HCT116 (cell line): ENCODE data around the gene PRICKLE1. TPM values are rescaled to one million over a fixed set of nuclear protein-coding genes. Genes with fewer than 3 reads are reported as not detected.

ENCODE experiments used
- ATAC-seq: fragments of 200-7000 bp; cut with Tn5 transposase; 2 replicates; pipeline ENCODE4 v1.9.1; 2020; ENCODE audit warnings: mild to moderate bottlenecking, moderate library complexity
- BruUV-seq: library from RNA; stranded (reverse); fragments of 400-500 nt; replicated peaks from 2 replicates; lab custom pipeline; 2021; lab: Mats Ljungman, UMichigan
- CTCF ChIA-PET: fragments of 300-600 bp; sonication (Branson Sonifier 250); formaldehyde crosslinking; loops from one replicate; lab custom pipeline; 2021; ENCODE audit warnings: antibody characterized with exemption; lab: Charles Lee
- POLR2A ChIA-PET: fragments of 300-600, 350-600 bp; sonication (Branson Sonifier 250); formaldehyde crosslinking; loops from one replicate; lab custom pipeline; 2021; ENCODE audit warnings: antibody characterized with exemption; lab: Charles Lee
- RAD21 ChIA-PET, 2 experiments: fragments of 300-600 bp; sonication (Branson Sonifier 250); formaldehyde crosslinking; loops; one replicate each; lab custom pipeline; 2023; ENCODE audit warnings: low total read pairs in 2 of 2; ENCODE audit not compliant: uncharacterized antibody in 2 of 2, unreplicated experiment in 2 of 2, low non-redundant PET in 1 of 2; lab: Charles Lee
- DNase-seq: peaks from one replicate; pipeline ENCODE4 v3.0.0-alpha.2; 2010; ENCODE audit warnings: low read depth, low spot score
- H2AFZ ChIP-seq: fragments of 200-600 bp; shearing (Covaris generic), sonication (generic); 2 replicates; pipeline ENCODE4 v1.6.1; 2017; ENCODE audit warnings: low read depth, mixed run types, mixed read lengths, antibody characterized with exemption, low read length; ENCODE audit not compliant: poor library complexity, severe bottlenecking
- H3K27ac ChIP-seq: 2 replicates; pipeline ENCODE4 v1.5.1; 2012; ENCODE audit warnings: low read depth, low read length
- H3K27me3 ChIP-seq: fragments of 200-600 bp; sonication (generic); 2 replicates; pipeline ENCODE4 v1.6.1; 2016; ENCODE audit warnings: mixed run types, low read length, mixed read lengths; ENCODE audit not compliant: insufficient read depth
- H3K36me3 ChIP-seq, 2 experiments: fragments of 200-500 bp in 1 of 2; fragments of 200-600 bp in 1 of 2; sonication (Bioruptor generic) in 1 of 2; sonication (generic) in 1 of 2; 2 replicates each; pipeline versions ENCODE4 v1.5.1 to v1.6.1; 2014 to 2016; ENCODE audit warnings: low read length in 2 of 2, inconsistent platforms in 1 of 2, mixed read lengths in 1 of 2, mixed run types in 1 of 2; ENCODE audit not compliant: insufficient read depth in 2 of 2, control insufficient read depth in 1 of 2
- H3K4me1 ChIP-seq, 2 experiments: fragments of 200-600 bp in 1 of 2; sonication (generic) in 1 of 2; 2 replicates each; pipeline versions ENCODE4 v1.5.1 to v1.6.1; 2012 to 2017; ENCODE audit warnings: low read length in 2 of 2, inconsistent platforms in 1 of 2, mild to moderate bottlenecking in 1 of 2, mixed read lengths in 1 of 2, mixed run types in 1 of 2, moderate library complexity in 1 of 2; ENCODE audit not compliant: insufficient read depth in 2 of 2, control insufficient read depth in 1 of 2
- H3K4me2 ChIP-seq: fragments of 200-600 bp; sonication (generic); 2 replicates; pipeline ENCODE4 v1.6.1; 2017; ENCODE audit warnings: mixed run types, low read length, mixed read lengths
- H3K4me3 ChIP-seq, 2 experiments: fragments of 200-600 bp in 1 of 2; sonication (generic) in 1 of 2; replicated peaks in 1 of 2; 2 replicates each; pipeline ENCODE4 v1.5.1; 2011 to 2016; ENCODE audit warnings: low read length in 2 of 2, control low read depth in 1 of 2, low read depth in 1 of 2, mild to moderate bottlenecking in 1 of 2, mixed read lengths in 1 of 2, mixed run types in 1 of 2
- H3K79me2 ChIP-seq: fragments of 200-600 bp; sonication (generic); 2 replicates; pipeline ENCODE4 v1.6.1; 2017; ENCODE audit warnings: mild to moderate bottlenecking, mixed run types, low read length, moderate library complexity, mixed read lengths; ENCODE audit not compliant: insufficient read depth
- H3K9ac ChIP-seq: fragments of 200-600 bp; sonication (generic); 2 replicates; pipeline ENCODE4 v1.6.1; 2016; ENCODE audit warnings: low read length, mixed read lengths
- H3K9me2 ChIP-seq: fragments of 200-600 bp; sonication (generic), shearing (Covaris generic); 2 replicates; pipeline ENCODE4 v1.6.1; 2017; ENCODE audit warnings: mixed run types, mild to moderate bottlenecking, moderate library complexity; ENCODE audit not compliant: insufficient read depth
- H3K9me3 ChIP-seq, 2 experiments: fragments of 200-500 bp in 1 of 2; fragments of 200-600 bp in 1 of 2; sonication (Bioruptor generic) in 1 of 2; sonication (generic) in 1 of 2; 2 replicates each; pipeline ENCODE4 v1.6.1; 2014 to 2017; ENCODE audit warnings: low read length in 2 of 2, mixed read lengths in 2 of 2, inconsistent platforms in 1 of 2, low read depth in 1 of 2, mild to moderate bottlenecking in 1 of 2, mixed run types in 1 of 2, moderate library complexity in 1 of 2; ENCODE audit not compliant: control insufficient read depth in 1 of 2, insufficient read depth in 1 of 2
- H4K20me1 ChIP-seq: fragments of 200-600 bp; sonication (generic), shearing (Covaris generic); 2 replicates; pipeline ENCODE4 v1.6.1; 2017; ENCODE audit warnings: mixed run types, mild to moderate bottlenecking, moderate library complexity; ENCODE audit not compliant: insufficient read depth
- CBX3 ChIP-seq: IDR thresholded peaks from 2 replicates; pipeline ENCODE4 v1.6.1; 2012; ENCODE audit warnings: low read depth
- CEBPB ChIP-seq: IDR thresholded peaks from 2 replicates; pipeline ENCODE4 v1.6.1; 2012; ENCODE audit warnings: low read depth
- CTCF ChIP-seq, 3 experiments: fragments of 200-600 bp in 1 of 3; sonication (generic) in 1 of 3; IDR thresholded peaks in 2 of 3; conservative IDR thresholded peaks in 1 of 3; 2 replicates each; pipeline ENCODE4 v1.5.1; 2012 to 2017; ENCODE audit warnings: low read depth in 2 of 3, low read length in 2 of 3, antibody characterized with exemption in 1 of 3, borderline replicate concordance in 1 of 3, control low read depth in 1 of 3, mild to moderate bottlenecking in 1 of 3, mixed read lengths in 1 of 3, mixed run types in 1 of 3, moderate library complexity in 1 of 3; ENCODE audit not compliant: insufficient read depth in 1 of 3
- ELF1 ChIP-seq: IDR thresholded peaks from 2 replicates; pipeline ENCODE4 v1.6.1; 2012; ENCODE audit warnings: low read depth, borderline replicate concordance
- EZH2 ChIP-seq: fragments of 200-600 bp; sonication (generic); IDR thresholded peaks from 2 replicates; pipeline ENCODE4 v1.6.1; 2017; ENCODE audit warnings: antibody characterized with exemption, mixed run types
- EZH2phosphoT487 ChIP-seq: fragments of 200-600 bp; IDR thresholded peaks from 2 replicates; pipeline ENCODE4 v1.6.1; 2018; ENCODE audit warnings: antibody characterized with exemption, borderline replicate concordance
- JUND ChIP-seq: IDR thresholded peaks from 2 replicates; pipeline ENCODE4 v1.6.1; 2012
- MAX ChIP-seq: IDR thresholded peaks from 2 replicates; pipeline ENCODE4 v1.6.1; 2012
- POLR2A ChIP-seq: IDR thresholded peaks from 2 replicates; pipeline ENCODE4 v1.7.0; 2011; ENCODE audit warnings: borderline replicate concordance; ENCODE audit not compliant: insufficient read depth, insufficient read length; ENCODE audit errors: extremely low read depth
- POLR2AphosphoS5 ChIP-seq: IDR thresholded peaks from 2 replicates; pipeline ENCODE4 v1.6.1; 2011; ENCODE audit warnings: mild to moderate bottlenecking, low read depth, low read length, moderate library complexity
- RAD21 ChIP-seq: IDR thresholded peaks from 2 replicates; pipeline ENCODE4 v1.6.1; 2012; ENCODE audit warnings: low read depth, mild to moderate bottlenecking
- REST ChIP-seq: IDR thresholded peaks from 2 replicates; pipeline ENCODE4 v1.6.1; 2012; ENCODE audit warnings: low read depth
- SIN3A ChIP-seq: IDR thresholded peaks from 2 replicates; pipeline ENCODE4 v1.6.1; 2012; ENCODE audit warnings: low read depth
- SP1 ChIP-seq: IDR thresholded peaks from 2 replicates; pipeline ENCODE4 v1.6.1; 2012; ENCODE audit warnings: low read depth
- TCF7L2 ChIP-seq: IDR thresholded peaks from 2 replicates; pipeline ENCODE4 v1.7.0; 2011; ENCODE audit warnings: borderline replicate concordance, inconsistent platforms; ENCODE audit not compliant: insufficient read depth, insufficient read length; ENCODE audit errors: extremely low read depth
- YY1 ChIP-seq: IDR thresholded peaks from 2 replicates; pipeline ENCODE4 v1.6.1; 2011; ENCODE audit warnings: low read length, low read depth, moderate library complexity, mild to moderate bottlenecking; ENCODE audit not compliant: insufficient replicate concordance; ENCODE audit errors: extremely low read depth
- ZNF274 ChIP-seq: fragments of 200-500 bp; sonication (Bioruptor generic); IDR thresholded peaks from 2 replicates; pipeline ENCODE4 v1.6.1; 2014; ENCODE audit warnings: mild to moderate bottlenecking, low read depth, low read length, inconsistent platforms
- intact Hi-C: fragments of 100-400 bp; cut with micrococcal nuclease; formaldehyde crosslinking; loops from 2 replicates; pipeline ENCODE4 v1.10.0; 2022
- total RNA-seq: library from RNA; stranded (reverse); gene quantifications from one replicate; pipeline ENCODE4 v1.2.1, GENCODE V29; 2021; ENCODE audit not compliant: unreplicated experiment

Gene PRICKLE1
- total RNA-seq, 1 experiment from 2014 or later = 1.3 TPM

GRCh38 chr12:42482041-42482747, 107.4 kb downstream of the PRICKLE1 start (continued):
- TF ChIP-seq ZNF274 = no peak
- TF ChIP-seq SIN3A = no peak
- TF ChIP-seq JUND = no peak
- no peak for TF ChIP-seq YY1
- TF ChIP-seq CTCF (IDR thresholded peaks at IDR 0.05 in 2 of 3, conservative IDR thresholded peaks at IDR 0.05 in 1 of 3; ENCODE audit: borderline replicate concordance in 1 of 3, insufficient read depth in 1 of 3, low read depth in 2 of 3, low read length in 2 of 3) = no peak
- TF ChIP-seq SP1 = no peak
- TF ChIP-seq CBX3 = no peak
- TF ChIP-seq TCF7L2 = no peak

GRCh38 chr12:42481368-42481767, 108.2 kb downstream of the PRICKLE1 start:
- CTCF ChIA-PET = interaction anchor here (1.2 to 2.8 kb wide), 2 partner anchors 88 to 351 kb away, joined by 3 to 33 read pairs; no protein-coding TSS in a partner anchor
- BruUV-seq = no TSS peak
- H3K4me3 ChIP-seq = no peak overlapping the region
- RAD21 ChIA-PET = no interaction called here
- H3K36me3 ChIP-seq = no peaks in the 10 kb centered on the region
- DNase-seq = no peak
- ATAC-seq = no peak
- no peak overlapping the region for H3K9ac ChIP-seq
- H2AFZ ChIP-seq = no peak overlapping the region
- H3K9me3 ChIP-seq = no peaks in the 10 kb centered on the region
- intact Hi-C loops = loop anchor here (10.0 kb wide), 1 partner anchor 483 kb away; no protein-coding TSS in a partner anchor
- H3K79me2 ChIP-seq = no peaks in the 10 kb centered on the region
- POLR2A ChIA-PET = no interaction called here
- H4K20me1 ChIP-seq = no peaks in the 10 kb centered on the region
- no peaks in the 10 kb centered on the region for H3K27me3 ChIP-seq
- H3K4me2 ChIP-seq = no peak overlapping the region
- no peaks in the 10 kb centered on the region for H3K9me2 ChIP-seq
- no peak overlapping the region for H3K27ac ChIP-seq
- H3K4me1 ChIP-seq = peaks cover 11% of the 10 kb centered on the region in 2 experiments; a peak in 2 of 4 replicates
- TF ChIP-seq POLR2A (no peak), ELF1 (no peak), ZNF274 (no peak), POLR2AphosphoS5 (no peak), RAD21 (no peak), MAX (no peak), CEBPB (no peak), EZH2 (no peak), REST (no peak), EZH2phosphoT487 (no peak), CTCF (IDR thresholded peaks at IDR 0.05 in 2 of 3, conservative IDR thresholded peaks at IDR 0.05 in 1 of 3; ENCODE audit: borderline replicate concordance in 1 of 3, insufficient read depth in 1 of 3, low read depth in 2 of 3, low read length in 2 of 3) (no peak), CBX3 (no peak)
